Measurements from ENCODE around the gene PDE4D. TPM values are rescaled to one million over a fixed set of nuclear protein-coding genes. Genes with fewer than 3 reads are reported as not detected.

PDE4D gene
- total and polyA plus RNA-seq, 2 of the 4 experiments (the other 2 are of a cell fraction), result 1.4 to 7.9 TPM

GRCh38 chr5:59698207-59699178 is 195.0 kb downstream of the PDE4D start:
- H2BK120ac ChIP-seq (ENCODE audit: low read depth, low read length), result no peak overlapping the region
- H3K14ac ChIP-seq (replicated peaks; ENCODE audit: low read depth, low read length), result no peak overlapping the region
- H3K27me3 ChIP-seq (ENCODE audit: control insufficient read depth, insufficient read depth, low read length), result no peaks in the 10 kb centered on the region
- H3K36me3 ChIP-seq (ENCODE audit: control insufficient read depth, insufficient read depth, low read length), result no peaks in the 10 kb centered on the region
- H2AFZ ChIP-seq (replicated peaks; ENCODE audit: low read length, poor library complexity), result no peak overlapping the region
- H3K9me1 ChIP-seq (ENCODE audit: insufficient read depth, low read length), result no peaks in the 10 kb centered on the region
- dilution Hi-C loops (cut with HindIII; ENCODE audit: low sequenced_read_pairs, unreplicated experiment), result no loop called here
- no peak for DNase-seq
- H3K18ac ChIP-seq (ENCODE audit: low read depth, low read length), result no peak overlapping the region
- H3K23ac ChIP-seq (ENCODE audit: low read depth, low read length), result no peak overlapping the region
- intact Hi-C loops (cut with micrococcal nuclease), result no loop called here
- no CpG with 5 or more reads among the region's 6 CpGs for WGBS, 2 experiments (ENCODE audit: extremely low coverage in 2 of 2, insufficient read length in 1 of 2)
- BruUV-seq (replicated peaks), result no TSS peak
- no peaks in the 10 kb centered on the region for H4K20me1 ChIP-seq (ENCODE audit: insufficient read depth, low read length)
- ChIA-PET CTCF (interaction anchor here (1.0 kb wide), 1 partner anchor 12 kb away, joined by 3 read pairs; no protein-coding TSS in a partner anchor), POLR2A (ENCODE audit: unreplicated experiment) (no interaction called here)
- no peak overlapping the region for H4K8ac ChIP-seq (ENCODE audit: low read depth in 2 of 2, low read length in 2 of 2)
- no peak overlapping the region for H4K5ac ChIP-seq (ENCODE audit: low read depth, low read length)
- H3K9me3 ChIP-seq (ENCODE audit: control insufficient read depth, insufficient read depth, low read length), result no peaks in the 10 kb centered on the region
- TF ChIP-seq MXI1 (IDR thresholded peaks at IDR 0.05; ENCODE audit: borderline replicate concordance, low read depth, low read length) (no peak), RCOR1 (IDR thresholded peaks at IDR 0.05; ENCODE audit: insufficient replicate concordance, low read length) (no peak), RFX5 (IDR thresholded peaks at IDR 0.05; ENCODE audit: low read depth, low read length) (no peak), CHD1 (IDR thresholded peaks at IDR 0.05; ENCODE audit: low read depth, low read length) (no peak)
- H2BK5ac ChIP-seq (ENCODE audit: low read depth, low read length, poor library complexity, severe bottlenecking), result no peak overlapping the region
- no peak for ATAC-seq (ENCODE audit: low read depth)
- no peak overlapping the region for H2AK5ac ChIP-seq (ENCODE audit: low read depth, low read length)
- no peak overlapping the region for H2BK20ac ChIP-seq (ENCODE audit: low read depth, low read length)
- H4K91ac ChIP-seq (ENCODE audit: insufficient read depth, low read depth, low read length), result no peak overlapping the region
- no peaks in the 10 kb centered on the region for H3K79me1 ChIP-seq (ENCODE audit: low read depth in 1 of 2, low read length in 2 of 2)
- H2AK9ac ChIP-seq (replicated peaks; ENCODE audit: low read depth, low read length, poor library complexity), result no peak overlapping the region
- no peak overlapping the region for H3K4me3 ChIP-seq (ENCODE audit: insufficient read depth, low read depth, low read length)
- in situ Hi-C loops (cut with MboI; ENCODE audit: low sequenced_read_pairs), result no loop called here
- no peak overlapping the region for H3K9ac ChIP-seq (ENCODE audit: low read depth, low read length)
- H3K4me1 ChIP-seq (ENCODE audit: control insufficient read depth, insufficient read depth, low read length), result no peaks in the 10 kb centered on the region
- H2BK15ac ChIP-seq (ENCODE audit: low read depth, low read length), result no peak overlapping the region
- H3K27ac ChIP-seq (ENCODE audit: insufficient read depth, low read length), result no peak overlapping the region
- no peak overlapping the region for H3K56ac ChIP-seq (ENCODE audit: extremely low read depth, insufficient read depth, low read length)
- no peak overlapping the region for H3K4ac ChIP-seq (ENCODE audit: low read depth, low read length)
- H3K4me2 ChIP-seq (ENCODE audit: low read depth, low read length), result no peak overlapping the region

All from IMR-90 (cell line).